NCI-H2029 (cell line): Measurements from ENCODE around the gene ZNF506.
"Not testable (repeated sequence)": the region's sequence is repeated elsewhere in the genome, so short reads cannot be mapped to it uniquely, and the experiment has no call there.

Source experiments
- DNase-seq: peaks from one replicate; lab custom pipeline; 2025; lab: John Stamatoyannopoulos, UW

ZNF506 gene

DNA sequence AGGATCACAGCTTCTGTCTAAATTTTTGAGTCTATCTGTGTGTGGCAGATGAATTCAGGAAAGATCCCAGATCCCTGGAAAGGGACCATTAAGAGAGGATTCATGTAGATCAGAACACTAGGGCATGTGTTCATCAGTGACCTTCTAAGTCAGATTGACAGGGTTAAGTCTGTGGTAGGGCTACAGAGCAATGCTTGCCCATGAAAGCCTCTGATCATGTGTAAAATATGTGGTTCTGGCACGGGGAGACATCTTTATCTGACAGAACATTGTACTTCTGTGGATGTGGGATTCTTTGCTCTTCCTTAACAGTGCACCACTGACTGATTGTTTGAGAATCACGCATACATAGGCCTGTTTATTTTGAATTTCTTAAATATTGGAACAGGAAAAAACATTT lies 42.9 kb downstream of the ZNF506 start:
- DNase-seq = no peak

DNA sequence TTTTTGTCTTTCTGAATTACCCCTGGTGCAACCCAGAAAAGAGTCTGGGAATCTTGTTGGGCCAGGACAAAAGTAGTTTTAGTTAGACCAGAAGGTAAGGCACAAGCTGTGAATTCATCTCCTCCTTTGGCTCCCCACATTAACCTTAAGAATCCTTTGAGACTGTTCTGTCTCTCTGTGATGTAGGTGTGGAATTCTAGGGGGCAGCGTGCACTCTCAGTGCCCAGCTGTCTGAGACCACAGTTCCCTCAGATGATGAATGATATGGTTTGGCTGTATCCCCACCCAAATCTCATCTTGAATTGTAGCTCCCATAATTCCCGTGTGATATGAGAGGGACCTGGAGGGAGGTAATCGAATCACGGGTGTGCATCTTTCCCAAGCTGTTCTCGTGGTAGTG lies 43.9 kb downstream of the ZNF506 start:
- no peak for DNase-seq

DNA sequence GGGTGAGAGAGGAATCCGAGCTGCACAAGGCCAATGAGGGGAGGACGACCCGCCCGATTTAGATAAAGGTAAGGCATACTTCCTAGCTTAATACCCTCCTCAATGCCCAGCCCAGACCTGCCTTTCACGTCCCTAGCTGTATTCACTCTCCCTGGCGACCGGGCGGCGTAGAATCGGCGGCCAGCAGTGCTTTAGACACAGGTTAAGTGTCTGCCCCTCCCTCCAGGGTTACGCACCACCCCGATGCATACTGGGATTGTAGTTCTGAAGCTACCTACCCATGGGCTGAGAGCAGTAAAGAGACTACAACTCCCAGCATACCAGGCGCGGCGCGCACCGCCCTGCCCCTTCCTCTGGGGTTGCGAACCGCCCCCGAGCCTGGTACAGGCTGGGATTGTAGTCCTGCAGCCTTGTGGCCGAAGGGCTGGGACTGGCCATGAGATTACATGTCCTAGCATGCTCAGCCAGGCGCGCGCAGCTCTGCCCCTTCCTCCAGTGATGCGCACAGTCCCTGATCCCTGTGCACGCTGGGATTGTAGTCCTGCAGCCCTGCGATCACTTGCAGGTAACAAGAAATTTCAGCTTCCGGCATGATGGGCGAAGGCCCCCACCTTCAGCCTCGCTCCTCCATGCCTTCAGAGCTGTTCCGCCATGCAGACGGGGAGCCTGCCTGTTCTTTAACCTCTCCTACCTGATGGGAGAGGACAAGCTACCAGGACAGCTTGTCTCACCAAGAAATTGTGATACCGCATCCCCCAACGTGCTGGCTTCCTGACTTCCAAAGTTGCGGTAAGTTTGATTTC lies 45.1 kb downstream of the ZNF506 start:
- peak; percentile 95 for DNase-seq

DNA sequence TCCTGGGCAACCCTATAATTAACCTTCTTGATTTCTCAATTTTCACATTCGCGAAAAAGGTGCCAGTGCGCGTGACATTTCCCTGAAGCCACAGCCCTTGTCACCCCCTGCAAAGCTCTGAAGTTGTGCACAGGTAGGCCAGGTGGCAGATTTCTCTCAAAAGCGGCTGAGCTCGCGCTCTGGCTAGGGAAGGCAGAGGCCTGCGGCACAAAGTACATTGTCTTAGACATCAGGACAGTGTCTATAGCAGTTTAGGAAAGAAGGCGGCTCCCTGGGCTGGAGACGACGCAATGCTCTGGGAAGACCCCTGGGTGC lies 45.7 kb downstream of the ZNF506 start:
- peak; percentile 51 for DNase-seq

DNA sequence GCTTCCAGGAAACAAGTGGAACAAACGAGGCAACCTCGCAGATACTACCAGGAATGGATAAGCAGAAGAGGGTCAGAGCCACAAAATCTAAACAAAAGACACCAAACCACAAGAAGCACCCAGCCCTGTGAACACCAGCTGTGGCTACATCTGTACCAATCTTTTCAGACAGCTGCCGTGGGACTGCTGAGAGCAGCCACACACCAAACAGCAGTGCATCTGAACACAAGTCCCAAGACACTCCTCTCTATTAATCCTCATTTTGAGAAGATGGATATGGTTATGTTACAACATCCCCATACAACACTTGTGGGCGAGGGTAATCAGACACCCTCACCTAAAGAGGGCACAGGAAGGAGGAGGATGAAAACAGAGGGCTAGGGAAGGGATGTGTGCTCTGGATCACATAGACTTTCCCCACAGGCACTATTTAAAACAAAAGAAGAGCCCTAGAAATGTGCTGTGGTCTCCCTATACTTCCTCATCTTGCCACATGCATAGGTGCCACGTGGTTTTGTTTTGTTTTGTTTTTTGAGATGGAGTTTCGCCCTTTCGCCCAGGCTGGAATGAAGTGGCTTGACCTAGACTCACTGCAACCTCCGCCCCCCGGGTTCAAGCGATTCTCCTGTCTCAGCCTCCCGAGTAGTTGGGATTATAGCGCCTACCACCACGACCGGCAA lies 47.1 kb downstream of the ZNF506 start:
- no peak for DNase-seq

DNA sequence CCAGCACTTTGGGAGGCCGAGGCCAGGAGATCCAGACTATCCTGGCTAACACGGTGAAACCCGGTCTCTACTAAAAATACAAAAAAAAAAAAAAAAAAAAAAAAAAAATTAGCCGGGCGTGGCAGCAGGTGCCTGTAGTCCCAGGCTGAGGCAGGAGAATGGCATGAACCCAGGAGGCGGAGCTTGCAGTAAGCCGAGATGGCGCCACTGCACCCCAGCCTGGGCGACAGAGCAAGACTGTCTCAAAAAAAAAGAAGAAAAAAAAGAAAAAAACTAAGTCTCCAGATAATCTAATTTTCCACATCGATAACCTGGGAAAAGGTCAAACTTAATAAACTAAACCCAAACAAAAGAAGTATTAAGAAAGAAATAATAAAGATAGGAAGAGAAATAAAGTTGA lies 49.6 kb downstream of the ZNF506 start:
- DNase-seq = peak; percentile 6

DNA sequence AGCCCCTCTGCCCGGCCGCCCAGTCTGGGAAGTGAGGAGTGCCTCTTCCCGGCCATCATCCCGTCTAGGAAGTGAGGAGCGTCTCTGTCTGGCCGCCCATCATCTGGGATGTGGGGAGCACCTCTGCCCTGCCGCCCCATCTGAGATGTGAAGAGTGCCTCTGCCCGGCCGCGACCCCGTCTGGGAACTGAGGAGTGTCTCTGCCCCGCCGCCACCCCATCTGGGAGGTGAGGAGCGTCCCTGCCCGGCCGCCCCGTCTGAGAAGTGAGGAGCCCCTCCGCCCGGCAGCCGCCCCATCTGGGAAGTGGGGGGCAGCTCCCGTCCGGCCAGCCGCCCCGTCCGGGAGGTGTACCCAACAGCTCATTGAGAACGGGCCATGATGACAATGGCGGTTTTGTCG lies 51.6 kb downstream of the ZNF506 start:
- DNase-seq = not testable (repeated sequence)

DNA sequence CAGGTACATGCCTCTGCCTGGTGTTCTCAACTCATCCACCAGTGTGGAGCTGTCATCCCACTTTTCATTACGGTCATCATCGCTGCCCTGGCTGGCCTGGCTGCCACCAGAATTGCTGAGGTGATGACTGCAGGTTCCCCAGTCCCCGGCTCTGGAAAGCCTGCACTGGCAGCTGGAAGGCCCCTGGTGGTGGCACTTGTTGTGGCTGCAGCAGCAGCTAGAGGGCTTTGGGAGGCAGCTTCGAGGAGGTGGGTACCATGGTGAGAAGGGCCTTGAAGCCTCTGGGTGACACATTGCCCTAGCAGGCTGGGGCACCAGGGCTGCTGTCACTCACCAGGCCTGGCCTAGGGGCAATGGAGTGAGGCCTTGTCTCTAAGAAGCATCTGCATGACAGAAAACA lies 63.4 kb downstream of the ZNF506 start:
- no peak for DNase-seq

DNA sequence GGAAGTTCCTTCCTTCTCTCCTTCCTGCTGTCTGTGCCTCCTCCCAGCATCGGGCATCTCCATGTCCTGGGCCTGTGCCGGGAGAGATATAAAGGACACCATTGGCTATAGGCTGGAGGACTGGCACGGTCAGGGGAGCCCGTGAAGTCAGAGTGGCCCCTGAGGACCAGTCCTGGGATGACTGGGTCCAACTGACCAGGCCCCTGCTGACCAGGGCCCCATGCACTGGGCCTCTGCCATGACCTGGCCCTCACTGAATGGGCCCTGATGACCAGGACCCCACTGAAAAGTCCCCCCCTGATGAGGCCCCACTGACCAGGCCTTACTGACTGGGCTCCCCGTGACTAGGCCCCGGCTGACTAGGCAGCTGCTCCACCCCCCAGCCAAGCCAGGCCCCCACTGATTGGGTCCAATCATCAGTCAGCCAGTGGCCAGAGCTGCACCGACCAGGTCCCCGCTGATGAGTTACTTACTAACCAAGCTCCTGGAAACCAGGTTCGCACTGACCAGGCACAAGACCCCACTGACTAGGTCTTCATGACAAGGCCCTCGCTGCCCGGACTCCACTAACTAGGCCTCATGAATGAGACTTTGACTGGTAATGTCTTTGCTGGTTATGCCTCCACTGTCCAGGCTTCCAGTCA lies 68.7 kb downstream of the ZNF506 start:
- DNase-seq = no peak

DNA sequence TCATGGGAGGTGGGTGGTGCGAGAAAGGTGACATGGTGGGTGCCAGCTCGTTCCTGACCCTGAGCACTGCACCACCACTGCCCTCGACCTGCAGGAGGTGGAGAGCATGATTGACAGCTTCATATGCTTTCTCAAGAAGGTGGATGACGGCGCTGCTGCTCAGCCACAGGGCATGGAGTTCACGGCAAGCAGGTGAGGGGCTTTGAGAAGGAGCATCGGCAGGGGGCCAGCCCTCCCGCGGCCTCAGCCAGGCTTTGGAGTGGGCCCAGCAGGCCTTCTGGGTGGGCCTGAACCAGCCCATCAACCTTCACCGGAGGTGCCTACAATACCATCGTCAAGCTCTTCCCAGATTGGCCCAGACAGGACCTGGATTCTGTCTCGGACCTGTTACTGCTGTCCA lies 69.7 kb downstream of the ZNF506 start:
- DNase-seq = no peak

DNA sequence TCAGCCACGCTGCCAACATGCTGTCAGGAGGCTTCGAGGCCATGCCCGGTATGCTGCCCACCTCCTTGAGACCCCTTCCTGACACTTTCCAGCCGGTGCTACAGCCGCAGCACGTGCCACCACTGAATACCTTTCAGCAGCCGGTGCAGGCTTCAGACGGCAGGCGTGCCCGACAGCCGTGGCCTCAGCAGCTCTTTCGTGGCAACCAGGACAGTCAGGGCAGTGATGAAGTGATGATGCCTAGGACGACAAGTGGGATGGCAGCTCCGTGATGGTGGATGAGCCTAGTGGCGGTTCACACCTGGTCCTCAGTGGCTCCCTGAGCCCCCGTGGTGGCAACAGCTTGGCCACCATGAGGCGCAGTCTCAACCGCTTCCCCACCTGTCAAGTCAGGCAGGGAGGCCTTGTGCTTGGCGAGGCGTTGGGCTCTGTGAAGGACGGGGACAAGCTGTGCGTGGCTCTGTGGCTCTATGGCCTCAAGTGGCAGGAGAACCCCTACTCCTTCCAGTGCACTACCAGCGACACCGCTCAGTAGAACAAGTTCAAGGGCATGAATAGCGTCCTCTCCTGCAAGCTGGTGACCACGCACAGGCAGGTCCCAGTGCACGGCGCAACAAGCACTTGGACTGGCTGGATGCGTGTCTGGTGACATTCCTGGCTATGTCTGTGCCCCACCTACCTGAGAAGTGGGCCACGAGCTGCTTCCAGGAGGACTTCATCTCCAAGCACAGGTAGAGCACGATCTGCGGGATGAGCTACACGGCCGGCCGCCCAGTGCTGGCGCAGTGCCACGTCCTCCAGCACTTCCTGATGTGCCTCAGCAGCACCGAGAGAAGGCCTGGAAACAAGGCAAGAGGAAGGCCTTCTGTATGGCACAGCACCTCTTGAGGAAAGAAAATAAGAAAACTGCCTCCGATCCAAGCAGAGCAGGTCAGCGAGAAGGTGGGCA lies 70.4 kb downstream of the ZNF506 start:
- peak; percentile 56 for DNase-seq

DNA sequence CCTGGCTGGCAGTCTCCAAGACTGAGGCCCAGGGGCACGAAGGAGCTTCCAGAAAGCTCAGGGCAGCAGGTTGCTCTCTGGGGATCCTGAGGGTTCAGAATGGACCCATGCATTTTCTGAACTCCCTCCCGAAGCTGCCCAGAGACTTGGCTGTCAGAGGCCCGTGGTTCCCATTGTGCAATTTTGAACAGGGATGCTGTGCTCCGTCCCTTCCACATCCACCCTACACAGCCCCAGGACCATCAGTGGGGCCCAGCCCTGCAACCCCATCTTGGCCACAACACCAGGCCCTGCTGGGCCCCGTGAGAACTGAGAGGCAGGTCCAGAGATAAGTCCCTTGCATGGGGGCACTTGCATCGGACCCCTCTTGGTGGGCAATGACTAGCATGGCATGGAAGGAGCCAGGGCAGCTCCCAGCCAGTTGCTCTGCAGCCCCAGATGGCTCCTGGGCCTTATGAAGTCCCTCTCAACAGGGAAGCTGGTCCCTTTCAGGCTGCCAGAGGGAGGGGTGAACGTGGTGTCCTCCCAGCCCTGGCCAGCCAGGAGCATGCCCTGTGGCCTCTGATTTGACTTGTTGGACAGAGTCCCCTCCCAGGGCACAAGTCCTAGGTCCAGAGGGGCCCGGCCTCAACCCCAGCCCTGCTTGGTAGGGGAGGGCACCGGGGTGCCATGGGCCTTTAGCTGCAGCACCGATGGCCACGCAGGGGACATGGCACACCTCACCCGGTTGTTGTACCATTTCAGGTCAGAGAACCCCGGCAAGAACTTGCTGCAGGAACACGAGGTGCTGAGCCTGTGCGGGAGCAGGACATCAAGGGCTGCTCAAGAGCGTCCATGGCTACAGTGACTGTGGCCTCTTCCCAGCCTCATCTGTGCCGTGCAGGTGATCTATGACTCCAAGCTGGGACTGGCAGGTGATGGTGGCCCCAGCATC lies 71.4 kb downstream of the ZNF506 start:
- no peak for DNase-seq

DNA sequence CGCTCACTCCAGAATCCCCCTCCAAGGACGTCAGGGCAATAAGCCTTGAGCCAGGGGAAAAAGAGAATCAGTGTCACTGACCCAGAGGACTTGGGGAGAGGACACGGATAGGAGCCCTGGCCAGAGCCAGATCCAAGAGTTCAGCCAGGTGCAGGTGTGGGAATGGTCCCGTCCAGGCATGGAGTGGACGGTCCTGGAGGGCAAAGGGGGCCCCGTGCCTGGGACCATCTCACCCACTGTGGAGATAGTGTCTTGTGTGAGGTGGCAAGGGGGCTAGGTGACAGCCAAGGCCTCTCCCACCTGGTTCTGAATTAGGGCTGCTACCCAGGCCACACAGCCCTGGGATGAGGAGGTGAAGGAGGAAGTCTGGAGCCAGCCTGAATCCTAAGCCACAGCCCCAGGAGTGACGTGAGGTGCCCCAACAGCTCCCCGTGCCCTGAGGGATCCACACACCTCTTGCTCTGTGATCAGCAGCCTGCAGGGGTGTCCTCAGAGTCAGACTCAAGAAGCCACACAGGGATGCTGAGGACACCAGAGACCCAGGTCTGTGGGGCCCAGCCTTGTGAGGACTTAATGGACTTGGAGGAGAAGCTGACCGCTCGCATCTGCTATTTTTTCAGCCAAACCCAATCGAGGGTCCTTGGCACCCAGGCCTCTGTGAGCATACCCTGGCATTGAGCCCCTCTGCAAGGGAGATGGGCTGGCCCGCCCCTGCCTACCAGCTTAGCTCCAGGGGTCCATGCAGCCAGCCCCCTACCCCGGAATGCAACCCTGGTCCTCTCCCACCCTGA lies 72.2 kb downstream of the ZNF506 start:
- no peak for DNase-seq

DNA sequence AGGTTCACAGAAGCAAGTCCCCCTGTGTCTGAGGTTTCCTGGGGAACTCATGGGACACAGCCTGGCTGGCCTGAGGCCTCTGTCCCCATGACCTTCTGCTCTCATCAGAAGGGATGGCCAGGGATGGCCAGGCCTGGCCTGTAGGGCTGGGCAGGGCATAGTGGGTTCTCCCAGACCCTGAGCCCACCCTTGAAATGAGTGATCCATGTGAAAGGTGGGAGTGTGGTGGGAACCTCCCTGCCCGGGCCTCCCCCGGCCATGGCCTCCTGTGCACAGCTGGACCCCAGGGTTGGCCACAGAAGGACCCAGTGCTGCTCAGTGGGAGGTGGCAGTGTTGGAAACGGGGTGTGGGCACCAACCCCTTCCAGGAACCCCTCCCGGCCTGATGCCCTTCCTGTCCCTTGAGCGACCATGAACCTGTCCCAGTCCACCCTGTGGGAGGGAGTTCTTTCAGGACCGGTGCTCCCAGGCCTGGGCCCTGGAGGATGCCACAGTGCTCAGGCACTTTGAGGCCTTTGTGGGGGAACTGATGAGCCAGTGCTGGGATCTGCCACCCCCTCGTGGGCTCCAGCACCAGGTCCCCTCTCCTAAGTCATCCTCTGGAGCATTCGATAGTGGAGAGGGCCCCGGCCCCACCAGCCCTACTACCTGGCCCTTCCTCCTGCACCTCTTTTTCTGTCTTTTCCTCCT lies 73.2 kb downstream of the ZNF506 start:
- no peak for DNase-seq

DNA sequence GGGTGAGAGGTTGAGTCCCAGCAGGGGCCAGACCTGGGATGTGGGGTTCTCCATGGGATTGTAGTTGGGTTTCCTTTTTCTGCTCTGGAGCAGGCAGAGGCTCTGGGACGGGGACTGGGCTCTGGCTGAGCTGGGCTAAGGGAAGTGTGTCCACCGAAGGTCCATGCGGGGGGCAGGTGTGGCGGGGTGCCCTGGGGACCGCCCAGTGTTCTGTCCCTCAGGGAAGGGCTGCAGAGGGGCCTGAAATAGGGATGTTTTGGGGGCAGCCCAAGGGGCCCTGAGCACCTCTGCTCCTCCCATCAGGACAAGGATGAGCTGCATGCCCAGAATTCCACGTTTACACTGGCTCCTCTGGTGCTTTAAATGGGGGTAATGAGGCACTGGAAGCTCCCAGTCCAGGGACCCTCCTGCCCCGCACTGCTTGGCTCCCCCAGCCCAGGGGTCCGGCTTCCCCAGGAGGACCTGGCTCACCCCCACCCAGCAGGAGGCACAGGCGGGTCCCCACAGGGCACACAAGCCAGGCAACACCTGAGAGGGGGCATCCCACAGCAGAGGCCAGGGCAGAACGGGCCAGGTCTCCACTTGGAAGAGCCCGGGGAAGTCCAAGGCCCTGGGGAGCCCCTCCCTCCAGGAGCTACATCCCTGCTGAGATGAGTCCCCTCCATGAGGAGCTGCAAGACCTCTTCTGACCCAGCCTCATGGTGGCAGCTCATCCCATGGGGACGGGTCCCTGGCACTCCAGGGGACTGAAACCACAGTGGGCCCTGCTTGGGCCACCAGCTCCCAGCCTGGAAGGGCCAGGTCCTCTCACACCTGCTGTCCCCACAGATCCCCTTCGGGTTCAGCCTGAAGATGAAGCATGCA lies 74.0 kb downstream of the ZNF506 start:
- no peak for DNase-seq

DNA sequence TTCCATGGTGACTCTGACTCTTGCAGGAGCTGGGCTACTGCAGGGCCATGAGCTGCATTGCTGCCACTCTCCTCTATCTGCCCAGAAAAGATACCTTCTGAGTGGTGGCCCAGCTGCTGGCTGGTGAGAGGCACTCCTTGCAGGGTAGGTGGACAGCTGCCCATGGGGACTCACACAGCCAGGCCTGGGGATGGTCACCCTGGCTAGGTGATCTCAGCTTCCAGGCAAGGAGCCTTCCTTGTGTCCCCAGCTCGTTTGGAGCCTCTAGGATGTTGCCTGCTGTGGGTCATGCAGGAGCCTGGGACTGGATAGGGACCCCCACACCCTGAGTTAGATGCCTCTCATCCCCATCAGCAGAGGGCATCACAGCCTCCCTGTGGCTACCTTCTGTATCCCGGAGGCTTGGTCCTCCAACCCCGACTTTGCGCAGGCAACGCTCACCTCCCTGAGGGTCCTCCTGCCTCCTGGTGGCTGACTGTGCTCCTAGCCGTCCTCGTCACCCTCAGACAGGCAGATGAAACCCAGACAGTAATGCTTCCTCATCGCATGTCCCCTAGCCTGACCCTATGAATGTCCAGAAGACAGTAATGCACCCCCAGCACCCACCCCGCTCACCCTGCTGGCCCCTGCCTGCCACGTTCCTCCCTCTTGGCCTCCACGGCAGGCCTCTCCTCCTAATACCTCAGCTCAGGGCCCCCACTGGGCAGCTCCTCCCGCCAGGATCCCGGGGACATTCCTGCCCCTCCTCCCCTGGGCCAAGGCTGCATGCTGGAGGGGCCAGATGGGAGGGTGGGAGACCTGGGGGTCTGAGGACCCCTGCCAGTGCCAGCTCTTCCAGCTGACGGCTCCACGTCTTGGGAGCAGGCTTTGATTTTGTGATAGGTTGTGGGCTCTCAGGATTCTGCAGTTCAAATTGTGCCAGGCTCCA lies 75.0 kb downstream of the ZNF506 start:
- DNase-seq = no peak

DNA sequence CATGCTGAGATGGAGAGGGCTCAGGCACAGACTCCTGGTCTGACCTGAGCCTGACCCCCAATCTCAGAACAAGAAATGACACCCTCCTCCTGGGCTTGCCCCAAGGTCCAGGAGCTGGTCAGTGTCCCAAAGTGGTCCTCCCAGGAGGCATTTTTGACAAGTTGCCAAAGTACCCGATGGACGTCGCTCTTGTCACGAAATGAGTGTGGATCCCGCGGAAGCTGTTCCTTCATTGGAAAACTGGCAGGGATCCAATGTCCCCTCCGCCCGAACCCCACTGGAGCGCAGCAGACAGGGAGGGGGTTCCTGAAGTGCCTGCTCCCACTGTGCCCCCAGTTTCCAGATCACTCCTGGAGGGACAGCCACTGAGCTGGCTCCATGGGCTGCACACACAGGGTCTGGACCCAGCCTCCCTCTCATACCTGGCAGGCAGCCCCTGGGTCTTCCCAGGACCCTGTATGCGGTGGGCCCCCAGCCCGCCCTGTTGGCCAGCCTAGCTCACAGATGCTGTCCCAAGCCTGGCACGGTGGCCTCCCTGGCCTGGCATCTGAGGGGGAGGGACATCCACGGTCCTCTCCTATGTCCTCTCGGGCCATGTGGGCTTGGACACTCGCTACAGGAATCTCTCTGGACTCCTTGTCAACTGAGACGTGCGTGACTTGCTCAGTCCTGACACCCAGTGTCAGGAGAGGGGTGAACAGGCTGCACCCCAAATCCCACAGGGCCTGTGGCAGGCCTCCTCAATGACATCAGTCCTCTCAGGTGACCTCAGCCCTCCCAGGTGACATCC lies 75.9 kb downstream of the ZNF506 start:
- DNase-seq = no peak
